Motor neuron (in vitro differentiated cells): ENCODE data around the gene BRMS1. TPM values are rescaled to one million over a fixed set of nuclear protein-coding genes. Genes with fewer than 3 reads are reported as not detected.

ENCODE experiments used
- ATAC-seq, 8 experiments: fragments of 200-7000 bp; cut with Tn5 transposase; replicated peaks in 6 of 8; 2 replicates each; pipeline ENCODE4 v1.8.0; 2021; ENCODE audit warnings: mild to moderate bottlenecking in 8 of 8, moderate library complexity in 8 of 8
- H3K27ac ChIP-seq, 2 donors: fragments of 250-450 bp; sonication (Bioruptor Pico); 2 replicates each; pipeline ENCODE4 v1.9.0; 2021; ENCODE audit warnings: antibody characterized with exemption in 2 of 2, mild to moderate bottlenecking in 2 of 2, moderate library complexity in 1 of 2
- H3K4me1 ChIP-seq, 2 donors: fragments of 250-450 bp; sonication (Bioruptor Pico); replicated peaks in 1 of 2; 2 replicates each; pipeline ENCODE4 v1.6.1; 2021; ENCODE audit warnings: antibody characterized with exemption in 2 of 2, mild to moderate bottlenecking in 2 of 2, moderate library complexity in 1 of 2
- H3K4me3 ChIP-seq, 5 donors: fragments of 250-450 bp; sonication (Bioruptor Pico); 2 replicates each; pipeline ENCODE4 v1.9.0; 2021; ENCODE audit warnings: antibody characterized with exemption in 5 of 5, mild to moderate bottlenecking in 5 of 5, moderate library complexity in 4 of 5
- WGBS, 10 experiments: fragments of 450-650 bp; shearing (Covaris generic); methylation state at CpG; one replicate each; pipeline ENCODE4 v1.0.0; 2022; 5-methylcytosine and 5-hydroxymethylcytosine counted together
- in situ Hi-C, 9 experiments: fragments of 400-800 bp; cut with MboI; loops; one replicate each; pipeline ENCODE4 v1.15.0; 2021; ENCODE audit warnings: low sequenced_read_pairs in 9 of 9, low pct_unique_long_range_greater_than_20kb in 2 of 9; ENCODE audit not compliant: unreplicated experiment in 9 of 9
- total RNA-seq, 8 experiments: library from RNA; unstranded; fragments of 300-600 nt; gene quantifications; 2 replicates each; pipeline versions ENCODE4 v1.2.3 to v1.2.4, GENCODE V29; 2022

BRMS1 gene
- total RNA-seq, 8 experiments from 2014 or later = 17.5 to 55.5 (median 34.7) TPM

- no peak for ATAC-seq
- in situ Hi-C loops = no loop called here
- Histone ChIP-seq H3K4me1 (peaks cover 24 to 46% of the 10 kb centered on the region in 2 donors), H3K4me3 (peak overlapping the region; percentile 47 to 55 (median 51)), H3K27ac (peak overlapping the region; percentile 94 to 98)
- 6 to 90% (median 40%) methylated on average over 1 to 14 of the region's 20 CpGs; no CpG with 5 or more reads in 4 of the 10 experiments for WGBS, 10 experiments
Observed at GRCh38 chr11:66287889-66288670, 56.8 kb downstream of the BRMS1 start.

Other genes starting within 250 kb of the BRMS1 start
- 10 to 100 TPM in 7 of 8 experiments, 1 to 10 TPM in 1; 8.2 to 44.2 (median 28.3) TPM for gene KLC2, start 87.4 kb downstream of the BRMS1 start, total RNA-seq
- gene RAB1B, start 76.5 kb downstream of the BRMS1 start, total RNA-seq = 100 to 1,000 TPM in 2 of 8 experiments, 10 to 100 TPM in 6; 43.1 to 114 (median 88.0) TPM
- 10 to 100 TPM in 5 of 8 experiments, 1 to 10 TPM in 2, under 1 TPM in 1; 0.41 to 53.9 (median 32.4) TPM for gene CNIH2, start 66.9 kb downstream of the BRMS1 start, total RNA-seq
- 100 to 1,000 TPM in 4 of 8 experiments, 10 to 100 TPM in 4; 58.0 to 172 (median 101) TPM for gene YIF1A, start 56.0 kb downstream of the BRMS1 start, total RNA-seq
- 1 to 10 TPM in 6 of 8 experiments, under 1 TPM in 1, not detected in 1; 0.63 to 8.3 (median 3.7) TPM for gene TMEM151A, start 53.2 kb downstream of the BRMS1 start, total RNA-seq
- 100 to 1,000 TPM in 1 of 8 experiments, 10 to 100 TPM in 1, 1 to 10 TPM in 3, under 1 TPM in 3; 0.27 to 126 (median 3.8) TPM for gene CD248, start 28.1 kb downstream of the BRMS1 start, total RNA-seq
- gene RIN1, start 8.7 kb downstream of the BRMS1 start, total RNA-seq = 10 to 100 TPM in 1 of 8 experiments, 1 to 10 TPM in 5, under 1 TPM in 2; 0.60 to 24.5 (median 4.4) TPM
- gene B4GAT1, start 2.5 kb upstream of the BRMS1 start, total RNA-seq = 100 to 1,000 TPM in 1 of 8 experiments, 10 to 100 TPM in 7; 18.8 to 161 (median 44.9) TPM
- gene SLC29A2, start 26.7 kb upstream of the BRMS1 start, total RNA-seq = 10 to 100 TPM in 2 of 8 experiments, 1 to 10 TPM in 5, under 1 TPM in 1; 0.56 to 15.7 (median 3.5) TPM
- 10 to 100 TPM in 1 of 8 experiments, 1 to 10 TPM in 2, under 1 TPM in 5; 0.10 to 19.1 (median 0.32) TPM for gene NPAS4, start 75.9 kb upstream of the BRMS1 start, total RNA-seq
- gene MRPL11, start 93.7 kb upstream of the BRMS1 start, total RNA-seq = 10 to 100 TPM; 19.5 to 66.0 (median 25.3) TPM
- gene PELI3, start 121.8 kb upstream of the BRMS1 start, total RNA-seq = 10 to 100 TPM in 5 of 8 experiments, 1 to 10 TPM in 3; 5.4 to 16.9 (median 11.1) TPM
- 10 to 100 TPM; 26.3 to 74.9 (median 35.4) TPM for gene DPP3, start 135.3 kb upstream of the BRMS1 start, total RNA-seq
- 10 to 100 TPM; 20.7 to 54.3 (median 27.6) TPM for gene BBS1, start 165.5 kb upstream of the BRMS1 start, total RNA-seq
- 10 to 100 TPM in 2 of 8 experiments, 1 to 10 TPM in 6; 5.2 to 12.7 (median 8.4) TPM for gene ZDHHC24, start 200.9 kb upstream of the BRMS1 start, total RNA-seq
- under 1 TPM in 4 of 8 experiments, not detected in 4; 0.05 to 0.18 (median 0.10) TPM for gene ACTN3, start 201.8 kb upstream of the BRMS1 start, total RNA-seq
- gene CTSF, start 223.5 kb upstream of the BRMS1 start, total RNA-seq = 10 to 100 TPM in 5 of 8 experiments, 1 to 10 TPM in 3; 5.4 to 46.1 (median 22.8) TPM
- under 1 TPM; 0.36 to 0.96 (median 0.67) TPM for gene CCDC87, start 248.0 kb upstream of the BRMS1 start, total RNA-seq
- gene CCS, start 248.1 kb upstream of the BRMS1 start, total RNA-seq = 10 to 100 TPM; 29.6 to 61.9 (median 36.6) TPM